GM15510 (cell line): ENCODE data around the gene SLC30A10.

ENCODE experiments used
- POLR2A ChIP-seq: IDR thresholded peaks from 3 replicates; pipeline ENCODE4 v1.6.1; 2011; ENCODE audit warnings: borderline replicate concordance; ENCODE audit not compliant: insufficient read length; ENCODE audit errors: extremely low read depth

The SLC30A10 gene

DNA sequence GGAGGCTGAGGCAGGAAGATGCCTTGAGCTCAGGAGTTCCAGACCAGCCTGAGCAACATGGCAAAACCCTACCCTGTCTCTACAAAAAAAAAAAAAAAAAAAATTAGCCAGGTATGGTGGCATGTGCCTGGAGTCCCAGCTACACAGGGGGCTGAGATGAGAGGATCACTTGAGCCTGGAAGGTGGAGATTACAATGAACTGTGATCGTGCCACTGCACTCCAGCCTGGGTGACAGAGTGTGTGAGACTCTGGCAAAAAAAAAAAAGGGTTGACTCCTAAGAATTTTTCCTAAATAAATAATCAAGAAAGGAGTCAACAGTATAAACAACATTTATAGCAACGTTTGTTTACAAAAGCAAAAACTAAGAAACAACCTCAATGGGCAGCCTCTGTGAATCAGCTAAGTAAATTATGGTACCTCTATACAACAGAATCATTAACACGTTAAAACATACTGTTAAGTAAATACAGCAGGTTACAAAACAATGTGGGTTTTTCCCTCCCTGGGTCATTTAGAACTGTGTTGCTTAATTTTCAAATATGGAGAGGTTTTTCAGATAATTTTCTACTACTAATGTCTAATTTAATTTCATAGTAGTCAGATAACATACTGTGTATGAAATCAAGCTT is 56.8 kb downstream of the SLC30A10 start:
- no peak for TF ChIP-seq POLR2A
